HEK293T (cell line): ENCODE results near the gene CACNA1C.

Experiments used
- CTCF ChIA-PET: fragments of 350-600 bp; formaldehyde crosslinking; extraction: SDS; loops from one replicate; lab custom pipeline; 2021; ENCODE audit warnings: antibody characterized with exemption, inconsistent platforms; lab: Yijun Ruan, JAX
- POLR2A ChIA-PET: fragments of 350-600 bp; formaldehyde crosslinking; extraction: SDS; loops from one replicate; lab custom pipeline; 2020; ENCODE audit warnings: antibody characterized with exemption, inconsistent platforms; lab: Yijun Ruan, JAX
- DNase-seq: peaks from one replicate; pipeline ENCODE4 v3.0.0; 2012; ENCODE audit warnings: mixed read lengths; ENCODE audit errors: extremely low spot score
- ARNT ChIP-seq: fragments of 450-650 bp; IDR thresholded peaks from 2 replicates; pipeline ENCODE4 v1.6.1; 2017; ENCODE audit warnings: mild to moderate bottlenecking
- BHLHE40 ChIP-seq: fragments of 450-650 bp; IDR thresholded peaks from 2 replicates; pipeline ENCODE4 v1.6.1; 2016; ENCODE audit warnings: mild to moderate bottlenecking, moderate library complexity, borderline replicate concordance
- CTBP1 ChIP-seq: fragments of 450-650 bp; IDR thresholded peaks from 2 replicates; pipeline ENCODE4 v1.6.1; 2016; ENCODE audit warnings: borderline replicate concordance
- ELF4 ChIP-seq: fragments of 450-650 bp; IDR thresholded peaks from 2 replicates; pipeline ENCODE4 v1.6.1; 2017; ENCODE audit warnings: antibody characterized with exemption
- FOXA1 ChIP-seq: fragments of 450-650 bp; IDR thresholded peaks from 2 replicates; pipeline ENCODE4 v1.6.1; 2016; ENCODE audit warnings: mild to moderate bottlenecking
- FOXK2 ChIP-seq: fragments of 450-650 bp; IDR thresholded peaks from 2 replicates; pipeline ENCODE4 v1.6.1; 2016; ENCODE audit warnings: mild to moderate bottlenecking
- FOXM1 ChIP-seq: fragments of 450-650 bp; IDR thresholded peaks from 2 replicates; pipeline ENCODE4 v1.6.1; 2017; ENCODE audit warnings: mild to moderate bottlenecking, borderline replicate concordance
- HDGF ChIP-seq: fragments of 450-650 bp; IDR thresholded peaks from 2 replicates; pipeline ENCODE4 v1.6.1; 2017; ENCODE audit warnings: antibody characterized with exemption, borderline replicate concordance
- L3MBTL2 ChIP-seq: fragments of 450-650 bp; conservative IDR thresholded peaks from 2 replicates; pipeline ENCODE4 v1.6.1; 2016; ENCODE audit warnings: mild to moderate bottlenecking
- LEF1 ChIP-seq: fragments of 450-650 bp; IDR thresholded peaks from 2 replicates; pipeline ENCODE4 v1.6.1; 2017; ENCODE audit warnings: mild to moderate bottlenecking, borderline replicate concordance
- NFRKB ChIP-seq: fragments of 450-650 bp; IDR thresholded peaks from 2 replicates; pipeline ENCODE4 v1.6.1; 2016; ENCODE audit warnings: mild to moderate bottlenecking, moderate library complexity
- SP1 ChIP-seq: fragments of 450-650 bp; IDR thresholded peaks from 2 replicates; pipeline ENCODE4 v1.6.1; 2017
- SUZ12 ChIP-seq: fragments of 450-650 bp; IDR thresholded peaks from 2 replicates; pipeline ENCODE4 v1.6.1; 2016; ENCODE audit warnings: mild to moderate bottlenecking
- TARDBP ChIP-seq: fragments of 450-650 bp; IDR thresholded peaks from 2 replicates; pipeline ENCODE4 v1.6.1; 2016
- ZNF384 ChIP-seq: fragments of 450-650 bp; IDR thresholded peaks from 2 replicates; pipeline ENCODE4 v1.6.1; 2016
- TF ChIP-seq, protein P1 (sequence below): fragments of 450-650 bp; IDR thresholded peaks from 2 replicates; pipeline ENCODE4 v1.6.1; 2016

The CACNA1C gene

DNA sequence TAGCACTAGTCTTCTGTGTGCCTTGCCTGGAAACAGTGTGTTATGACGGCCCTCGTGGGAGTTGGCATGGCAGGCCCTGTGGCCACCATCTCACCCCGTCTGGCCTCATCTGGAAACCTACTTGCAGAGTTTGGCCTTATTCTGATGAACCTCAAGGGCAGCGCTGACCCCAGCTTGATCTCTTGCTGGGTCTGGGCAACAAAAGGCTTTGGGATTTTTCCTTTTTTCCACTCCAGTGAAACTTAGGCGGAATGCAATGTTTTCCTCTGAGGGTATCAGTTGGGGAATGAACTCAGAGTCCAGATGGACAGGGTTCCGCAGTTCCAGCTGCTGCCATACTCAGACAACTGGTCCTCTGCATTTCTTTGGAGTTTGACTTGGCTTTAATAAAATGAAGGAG is 15.9 kb downstream of the CACNA1C start:
- TF ChIP-seq LEF1 (no peak), SP1 (no peak), FOXM1 (no peak), SUZ12 (no peak), FOXK2 (no peak), CTBP1 (no peak), ZNF384 (no peak), L3MBTL2 (no peak), FOXA1 (no peak), ELF4 (no peak), ARNT (no peak), BHLHE40 (no peak), HDGF (no peak), TARDBP (no peak), NFRKB (no peak)
- TF ChIP-seq, protein P1, sequence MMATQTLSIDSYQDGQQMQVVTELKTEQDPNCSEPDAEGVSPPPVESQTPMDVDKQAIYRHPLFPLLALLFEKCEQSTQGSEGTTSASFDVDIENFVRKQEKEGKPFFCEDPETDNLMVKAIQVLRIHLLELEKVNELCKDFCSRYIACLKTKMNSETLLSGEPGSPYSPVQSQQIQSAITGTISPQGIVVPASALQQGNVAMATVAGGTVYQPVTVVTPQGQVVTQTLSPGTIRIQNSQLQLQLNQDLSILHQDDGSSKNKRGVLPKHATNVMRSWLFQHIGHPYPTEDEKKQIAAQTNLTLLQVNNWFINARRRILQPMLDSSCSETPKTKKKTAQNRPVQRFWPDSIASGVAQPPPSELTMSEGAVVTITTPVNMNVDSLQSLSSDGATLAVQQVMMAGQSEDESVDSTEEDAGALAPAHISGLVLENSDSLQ = no peak
- CTCF ChIA-PET = no interaction called here
- POLR2A ChIA-PET = no interaction called here
- DNase-seq = no peak

DNA sequence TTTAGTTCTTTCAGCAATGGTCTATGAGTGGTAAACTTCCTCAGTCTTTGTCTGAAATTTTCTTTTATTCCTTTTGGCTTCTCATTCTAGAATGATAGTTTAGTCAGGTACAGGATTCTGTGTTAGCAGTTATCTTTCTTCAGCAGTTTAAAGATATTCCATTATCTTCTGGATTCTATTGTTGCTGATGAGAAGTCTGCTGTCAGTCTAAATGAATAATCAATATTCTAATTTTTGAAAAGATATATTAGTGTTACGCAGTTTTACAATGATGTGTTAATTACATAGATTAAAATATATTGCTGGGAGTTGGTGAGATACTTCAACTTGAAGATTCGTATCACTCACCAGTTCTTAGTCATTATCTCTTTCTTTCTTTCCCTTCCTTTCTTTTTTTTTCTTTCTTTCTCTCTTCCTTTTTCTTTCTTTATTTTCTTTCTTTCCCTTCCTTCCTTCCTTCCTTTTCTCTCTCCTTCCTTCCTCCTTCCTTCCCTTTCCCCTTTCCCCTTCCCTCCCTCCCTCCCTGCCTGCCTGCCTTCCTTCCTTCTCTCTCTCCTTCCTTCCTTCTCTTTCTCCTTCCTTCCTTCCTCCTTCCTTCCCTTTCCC is 17.8 kb downstream of the CACNA1C start:
- POLR2A ChIA-PET = no interaction called here
- CTCF ChIA-PET = no interaction called here
- TF ChIP-seq NFRKB (no peak), FOXM1 (no peak), SUZ12 (no peak), LEF1 (no peak)
- no peak for DNase-seq

- ChIA-PET CTCF (no interaction called here), POLR2A (interaction anchor here (0.8 kb wide), 1 partner anchor 70 kb away, joined by 3 read pairs; the partner anchor contains the start of gene DCP1B)
- TF ChIP-seq, protein P1 = no peak
- TF ChIP-seq LEF1 = no peak
- no peak for TF ChIP-seq ZNF384
Observed at GRCh38 chr12:2074792-2075191, 22.0 kb downstream of the CACNA1C start.

GRCh38 chr12:2075508-2076195 is 22.9 kb downstream of the CACNA1C start:
- TF ChIP-seq TARDBP = no peak
- TF ChIP-seq HDGF = no peak
- POLR2A ChIA-PET = no interaction called here
- DNase-seq = no peak
- CTCF ChIA-PET = no interaction called here

More at GRCh38 chr12:2074792-2075191, 22.0 kb downstream of the CACNA1C start:
- no peak for DNase-seq

- TF ChIP-seq ARNT (no peak), TARDBP (no peak), FOXK2 (no peak), FOXM1 (no peak), ZNF384 (no peak), CTBP1 (no peak), SUZ12 (no peak), BHLHE40 (no peak), FOXA1 (no peak), NFRKB (no peak), LEF1 (no peak)
- TF ChIP-seq, protein P1 = no peak
- DNase-seq = no peak
- ChIA-PET POLR2A (no interaction called here), CTCF (no interaction called here)
Observed at GRCh38 chr12:2076196-2076570, 23.4 kb downstream of the CACNA1C start.

- ChIA-PET POLR2A (no interaction called here), CTCF (no interaction called here)
- DNase-seq = no peak
- no peak for TF ChIP-seq BHLHE40
- no peak for TF ChIP-seq SP1
- TF ChIP-seq, protein P1 = no peak
Observed at GRCh38 chr12:2076728-2077127, 23.9 kb downstream of the CACNA1C start.
